ENCODE data around the gene TFEC. TPM values are rescaled to one million over a fixed set of nuclear protein-coding genes. Genes with fewer than 3 reads are reported as not detected.

TFEC gene
- total RNA-seq, 1 donor from 2014 or later = 1.3 TPM

DNA sequence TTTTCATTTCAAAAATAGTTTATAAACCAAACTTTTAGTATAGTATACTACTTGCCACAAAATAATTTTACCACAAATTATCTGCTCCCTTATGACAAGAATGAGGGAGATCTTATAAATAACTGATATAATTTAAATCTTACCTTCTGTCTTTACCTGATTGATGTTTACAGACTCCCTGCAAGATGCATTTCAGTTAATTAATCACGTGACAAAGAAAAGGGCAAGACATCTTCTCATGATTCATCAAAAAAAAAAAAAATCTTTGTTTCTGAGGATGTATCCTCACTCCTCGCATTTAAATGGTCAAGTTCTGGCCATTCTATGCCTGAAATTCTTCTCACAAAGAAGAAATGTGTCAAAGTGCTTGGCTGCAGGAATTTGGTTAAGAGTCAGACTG lies 2.3 kb upstream of the TFEC start:
- Histone ChIP-seq H3K36me3 (no peaks in the 10 kb centered on the region), H3K4me3 (no peak overlapping the region), H3K9me3 (no peaks in the 10 kb centered on the region), H3K27me3 (no peaks in the 10 kb centered on the region), H3K4me1 (no peaks in the 10 kb centered on the region), H3K27ac (no peak overlapping the region)
- intact Hi-C loops (cut with DNase I) = no loop called here
- DNase-seq (ENCODE audit: low spot score in 2 of 2) = no peak
- TF ChIP-seq, protein P1, sequence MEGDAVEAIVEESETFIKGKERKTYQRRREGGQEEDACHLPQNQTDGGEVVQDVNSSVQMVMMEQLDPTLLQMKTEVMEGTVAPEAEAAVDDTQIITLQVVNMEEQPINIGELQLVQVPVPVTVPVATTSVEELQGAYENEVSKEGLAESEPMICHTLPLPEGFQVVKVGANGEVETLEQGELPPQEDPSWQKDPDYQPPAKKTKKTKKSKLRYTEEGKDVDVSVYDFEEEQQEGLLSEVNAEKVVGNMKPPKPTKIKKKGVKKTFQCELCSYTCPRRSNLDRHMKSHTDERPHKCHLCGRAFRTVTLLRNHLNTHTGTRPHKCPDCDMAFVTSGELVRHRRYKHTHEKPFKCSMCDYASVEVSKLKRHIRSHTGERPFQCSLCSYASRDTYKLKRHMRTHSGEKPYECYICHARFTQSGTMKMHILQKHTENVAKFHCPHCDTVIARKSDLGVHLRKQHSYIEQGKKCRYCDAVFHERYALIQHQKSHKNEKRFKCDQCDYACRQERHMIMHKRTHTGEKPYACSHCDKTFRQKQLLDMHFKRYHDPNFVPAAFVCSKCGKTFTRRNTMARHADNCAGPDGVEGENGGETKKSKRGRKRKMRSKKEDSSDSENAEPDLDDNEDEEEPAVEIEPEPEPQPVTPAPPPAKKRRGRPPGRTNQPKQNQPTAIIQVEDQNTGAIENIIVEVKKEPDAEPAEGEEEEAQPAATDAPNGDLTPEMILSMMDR (IDR thresholded peaks at IDR 0.05) = no peak

DNA sequence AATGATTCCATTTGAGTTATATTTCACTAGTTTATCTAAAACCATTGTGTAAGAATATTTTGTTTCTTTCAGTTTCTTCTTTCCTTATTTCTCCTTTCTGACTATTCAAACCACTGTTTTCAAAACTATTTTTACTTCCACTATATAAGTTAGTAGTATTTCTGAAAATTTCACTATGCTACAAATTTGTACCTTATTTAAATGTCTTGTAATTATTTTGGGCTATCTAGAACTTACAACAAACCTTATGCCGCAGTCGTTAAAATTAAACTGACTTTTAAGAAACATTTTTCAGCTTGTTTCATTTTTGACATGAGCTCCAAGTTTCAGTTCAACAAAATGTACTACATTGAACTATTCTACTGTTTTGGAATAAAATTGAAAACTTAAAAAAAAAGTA lies 1.8 kb downstream of the TFEC start:
- DNase-seq (ENCODE audit: low spot score in 2 of 2) = no peak
- no peaks in the 10 kb centered on the region for H3K4me1 ChIP-seq
- no peak overlapping the region for H3K27ac ChIP-seq
- intact Hi-C loops (cut with DNase I) = no loop called here
- H3K4me3 ChIP-seq = no peak overlapping the region
- no peaks in the 10 kb centered on the region for H3K9me3 ChIP-seq
- H3K36me3 ChIP-seq = no peaks in the 10 kb centered on the region
- H3K27me3 ChIP-seq = no peaks in the 10 kb centered on the region
- TF ChIP-seq, protein P1 (IDR thresholded peaks at IDR 0.05) = no peak

DNA sequence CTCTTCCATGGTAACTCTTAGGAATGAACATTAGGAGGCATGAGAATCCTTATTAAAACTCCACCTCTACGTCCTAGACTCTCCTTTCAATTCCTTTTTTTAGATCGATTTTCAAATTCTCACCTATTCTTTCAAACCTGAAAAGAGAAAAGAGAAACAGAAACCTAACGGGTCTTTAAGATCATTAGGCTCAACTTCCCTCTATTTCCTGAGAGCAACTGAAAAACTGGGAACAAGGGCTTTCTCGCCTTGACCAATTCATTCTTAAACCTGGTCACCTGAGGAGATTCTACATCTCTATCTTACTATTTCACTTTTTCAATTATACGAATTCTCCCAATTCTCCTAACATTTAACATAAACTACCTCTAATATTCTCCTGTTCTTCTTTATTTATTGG lies 2.8 kb downstream of the TFEC start:
- no peaks in the 10 kb centered on the region for H3K4me1 ChIP-seq
- no peaks in the 10 kb centered on the region for H3K9me3 ChIP-seq
- no peaks in the 10 kb centered on the region for H3K27me3 ChIP-seq
- TF ChIP-seq, protein P1 (IDR thresholded peaks at IDR 0.05) = no peak
- H3K36me3 ChIP-seq = no peaks in the 10 kb centered on the region
- no peak for DNase-seq (ENCODE audit: low spot score in 2 of 2)
- H3K27ac ChIP-seq = no peak overlapping the region
- intact Hi-C loops (cut with DNase I) = no loop called here
- no peak overlapping the region for H3K4me3 ChIP-seq

DNA sequence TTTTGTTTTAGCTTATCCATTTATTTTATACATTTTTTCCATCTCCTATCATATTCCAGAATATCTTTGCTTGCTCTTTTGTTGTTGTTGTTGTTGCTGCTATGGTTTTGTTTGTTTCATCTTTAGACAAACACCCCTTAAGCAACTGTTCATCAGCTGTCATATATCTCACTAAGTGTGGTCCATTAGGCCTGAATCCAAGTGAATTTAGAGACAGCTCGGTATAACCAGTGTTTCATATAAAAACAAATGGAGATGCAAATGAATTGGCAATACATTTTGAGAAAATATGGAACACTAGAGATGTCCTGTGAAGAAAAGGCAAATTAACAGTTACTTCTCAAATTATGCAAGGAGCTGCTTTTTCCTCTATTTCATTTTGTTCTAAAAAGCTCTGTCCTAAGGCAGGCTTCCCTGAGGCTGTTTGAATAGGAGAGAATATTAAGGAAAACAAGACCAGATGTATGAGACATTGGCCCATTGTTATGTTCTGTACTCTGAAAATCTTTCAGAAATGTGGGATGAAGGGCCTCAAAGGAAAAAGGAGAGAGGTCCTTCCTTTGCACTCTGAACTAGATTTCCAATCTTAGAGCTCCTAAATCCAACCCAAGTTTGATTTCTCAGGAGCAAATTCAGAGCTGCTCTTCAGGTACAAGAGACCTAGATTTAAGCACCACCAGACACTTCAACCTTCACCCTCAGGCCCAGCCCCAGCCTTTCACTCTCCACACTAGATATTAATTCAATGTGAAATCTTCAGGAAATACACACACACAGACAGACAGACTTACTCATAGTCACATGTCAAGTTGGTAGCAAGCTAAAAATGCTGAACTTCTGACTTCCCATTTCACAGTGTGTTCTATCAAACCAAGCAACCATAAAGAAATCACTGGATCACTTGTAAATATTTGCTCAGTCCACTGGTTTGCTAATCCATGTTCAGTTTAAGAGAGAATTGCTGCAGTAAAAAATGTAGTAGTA lies 5.4 kb downstream of the TFEC start:
- TF ChIP-seq, protein P1 (IDR thresholded peaks at IDR 0.05) = no peak
- intact Hi-C loops (cut with DNase I) = no loop called here
- Histone ChIP-seq H3K4me1 (no peaks in the 10 kb centered on the region), H3K27me3 (no peaks in the 10 kb centered on the region), H3K9me3 (no peaks in the 10 kb centered on the region), H3K36me3 (no peaks in the 10 kb centered on the region), H3K27ac (no peak overlapping the region), H3K4me3 (no peak overlapping the region)
- no peak for DNase-seq (ENCODE audit: low spot score in 2 of 2)

DNA sequence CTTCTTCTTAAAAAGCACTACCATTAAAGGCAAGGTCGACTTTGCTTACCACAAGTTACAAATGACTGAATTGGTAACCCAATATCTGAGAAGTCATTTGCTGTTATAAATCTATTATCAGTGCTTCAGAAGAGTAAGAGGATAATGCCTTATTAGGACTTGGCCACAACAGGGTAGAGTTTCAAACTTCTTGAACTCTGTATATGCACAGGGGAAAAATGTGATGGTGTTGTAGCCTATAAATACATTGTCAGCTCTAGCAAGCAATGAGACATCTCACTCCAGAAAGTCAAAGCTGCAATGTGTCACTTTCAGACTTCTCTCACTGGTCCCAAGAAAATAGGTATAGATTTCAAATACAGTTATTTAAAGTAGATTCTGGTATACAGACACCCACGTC lies 9.3 kb downstream of the TFEC start:
- no peak overlapping the region for H3K27ac ChIP-seq
- H3K9me3 ChIP-seq = no peaks in the 10 kb centered on the region
- no peak for DNase-seq (ENCODE audit: low spot score in 2 of 2)
- H3K36me3 ChIP-seq = no peaks in the 10 kb centered on the region
- TF ChIP-seq, protein P1 (IDR thresholded peaks at IDR 0.05) = no peak
- no peaks in the 10 kb centered on the region for H3K4me1 ChIP-seq
- intact Hi-C loops (cut with DNase I) = no loop called here
- H3K4me3 ChIP-seq = no peak overlapping the region
- H3K27me3 ChIP-seq = no peaks in the 10 kb centered on the region

Data from ascending aorta (tissue), 2 donors.